GM12878 (cell line): ENCODE measurements around the gene DAGLA. TPM values are rescaled to one million over a fixed set of nuclear protein-coding genes. Genes with fewer than 3 reads are reported as not detected.

Source experiments
- ATAC-seq: fragments of 200-7000 bp; cut with Tn5 transposase; 3 replicates; pipeline ENCODE4 v1.9.1; 2020; ENCODE audit warnings: mild to moderate bottlenecking, moderate library complexity
- Bru-seq: library from RNA; stranded (reverse); fragments of 400-500 nt; gene quantifications from one replicate; lab custom pipeline; 2021; lab: Mats Ljungman, UMichigan
- BruChase-seq, 2 experiments: library from RNA; stranded (reverse); fragments of 400-500 nt; gene quantifications; one replicate each; lab custom pipeline; 2021; lab: Mats Ljungman, UMichigan
- BruUV-seq: library from RNA; stranded (reverse); fragments of 400-500 nt; replicated peaks from 2 replicates; lab custom pipeline; 2021; lab: Mats Ljungman, UMichigan
- CTCF ChIA-PET: fragments of 300-600 bp; sonication (Branson Sonifier 250); formaldehyde crosslinking; extraction: SDS; loops from one replicate; lab custom pipeline; 2021; ENCODE audit warnings: inconsistent platforms; lab: Yijun Ruan, JAX
- POLR2A ChIA-PET: fragments of 350-600 bp; formaldehyde crosslinking; extraction: SDS; loops from one replicate; lab custom pipeline; 2021; ENCODE audit warnings: inconsistent platforms; lab: Charles Lee
- RAD21 ChIA-PET: fragments of 300-600 bp; sonication (Branson Sonifier 250); formaldehyde crosslinking; loops from one replicate; lab custom pipeline; 2023; ENCODE audit warnings: antibody characterized with exemption; ENCODE audit not compliant: unreplicated experiment; lab: Charles Lee
- SMC1A ChIA-PET: fragments of 300-600 bp; sonication (Branson Sonifier 250); formaldehyde crosslinking; loops from one replicate; lab custom pipeline; 2023; ENCODE audit not compliant: unreplicated experiment, uncharacterized antibody; lab: Charles Lee
- DNase-seq: peaks from one replicate; pipeline ENCODE4 v3.0.0-alpha.2; 2011; ENCODE audit warnings: low read depth, low spot score
- FAIRE-seq: peaks from 3 replicates; lab custom pipeline; 2011; peaks lifted over from hg19 to GRCh38; lab: Jason Lieb, UNC
- H2AFZ ChIP-seq: 2 replicates; pipeline ENCODE4 v1.6.0; 2011; ENCODE audit warnings: low read depth, low read length, control low read depth; ENCODE audit not compliant: control insufficient read depth
- H3K27ac ChIP-seq: 2 replicates; pipeline ENCODE4 v1.5.1; 2011; ENCODE audit warnings: control low read depth; ENCODE audit not compliant: control insufficient read depth, insufficient read depth
- H3K27me3 ChIP-seq, 2 experiments: replicated peaks in 1 of 2; 2 replicates each; pipeline versions ENCODE4 v1.6.0 to v1.6.1; 2011; ENCODE audit warnings: low read length in 1 of 2; ENCODE audit not compliant: control insufficient read depth in 2 of 2, insufficient read depth in 2 of 2
- H3K36me3 ChIP-seq, 2 experiments: 2 replicates each; pipeline ENCODE4 v1.5.1; 2011; ENCODE audit warnings: low read length in 1 of 2; ENCODE audit not compliant: control insufficient read depth in 2 of 2, insufficient read depth in 2 of 2
- H3K4me1 ChIP-seq: 2 replicates; pipeline ENCODE4 v1.6.1; 2011; ENCODE audit warnings: mild to moderate bottlenecking, low read length, moderate library complexity, mixed read lengths; ENCODE audit not compliant: control insufficient read depth, insufficient read depth
- H3K4me2 ChIP-seq: 2 replicates; pipeline ENCODE4 v1.6.0; 2011; ENCODE audit warnings: control low read depth; ENCODE audit not compliant: control insufficient read depth, insufficient read depth
- H3K4me3 ChIP-seq: fragments of 200-600 bp; sonication (generic); 2 replicates; pipeline ENCODE4 v1.5.1; 2016
- H3K79me2 ChIP-seq: 2 replicates; pipeline ENCODE4 v1.6.0; 2011; ENCODE audit warnings: low read length; ENCODE audit not compliant: control insufficient read depth, insufficient read depth
- H3K9ac ChIP-seq: 2 replicates; pipeline ENCODE4 v1.8.0; 2011; ENCODE audit warnings: low read length, control low read depth, mixed read lengths; ENCODE audit not compliant: control insufficient read depth, insufficient read depth
- H3K9me3 ChIP-seq: replicated peaks from 3 replicates; pipeline ENCODE4 v1.5.1; 2011; ENCODE audit warnings: mild to moderate bottlenecking, low read length; ENCODE audit not compliant: control insufficient read depth, insufficient read depth
- H4K20me1 ChIP-seq: 2 replicates; pipeline ENCODE4 v1.6.0; 2011; ENCODE audit not compliant: control insufficient read depth, insufficient read depth
- BACH1 ChIP-seq: fragments of 450-650 bp; IDR thresholded peaks from 2 replicates; pipeline ENCODE4 v1.6.1; 2017; ENCODE audit warnings: mild to moderate bottlenecking, borderline replicate concordance
- CTCF ChIP-seq, 3 experiments: IDR thresholded peaks in 2 of 3; conservative IDR thresholded peaks in 1 of 3; 2 replicates each; pipeline ENCODE4 v1.5.1; 2011; ENCODE audit warnings: low read depth in 3 of 3, low read length in 3 of 3, mild to moderate bottlenecking in 3 of 3, control low read depth in 2 of 3, moderate library complexity in 2 of 3, inconsistent platforms in 1 of 3, mixed read lengths in 1 of 3; ENCODE audit not compliant: control insufficient read depth in 2 of 3, insufficient read depth in 1 of 3; ENCODE audit errors: extremely low read depth in 1 of 3
- EED ChIP-seq: sonication (generic); IDR thresholded peaks from 2 replicates; pipeline ENCODE4 v1.6.1; 2016; ENCODE audit warnings: antibody characterized with exemption, low read depth
- EGR1 ChIP-seq, 2 experiments: IDR thresholded peaks; 1 replicate in 1 of 2; 2 replicates in 1 of 2; pipeline ENCODE4 v1.6.1; 2011 to 2012; ENCODE audit warnings: low read depth in 2 of 2, low read length in 2 of 2, borderline replicate concordance in 1 of 2, mild to moderate bottlenecking in 1 of 2, moderate library complexity in 1 of 2
- GATAD2B ChIP-seq: fragments of 450-650 bp; conservative IDR thresholded peaks from 2 replicates; pipeline ENCODE4 v1.6.1; 2017; ENCODE audit warnings: low read depth, mild to moderate bottlenecking, moderate library complexity
- IKZF1 ChIP-seq: fragments of 450-650 bp; conservative IDR thresholded peaks from 2 replicates; pipeline ENCODE4 v1.6.1; 2017; ENCODE audit warnings: antibody characterized with exemption, mild to moderate bottlenecking
- KLF5 ChIP-seq: fragments of 450-650 bp; IDR thresholded peaks from 2 replicates; pipeline ENCODE4 v1.6.1; 2014; ENCODE audit warnings: mild to moderate bottlenecking; ENCODE audit not compliant: partially characterized antibody
- LARP7 ChIP-seq: fragments of 450-650 bp; IDR thresholded peaks from 2 replicates; pipeline ENCODE4 v1.6.1; 2017; ENCODE audit warnings: mild to moderate bottlenecking
- MXI1 ChIP-seq: fragments of 150-350 bp; IDR thresholded peaks from 2 replicates; pipeline ENCODE4 v1.6.1; 2011; ENCODE audit warnings: low read depth, mild to moderate bottlenecking, inconsistent platforms, low read length, improper control_type of control experiment
- NBN ChIP-seq: fragments of 450-650 bp; IDR thresholded peaks from 2 replicates; pipeline ENCODE4 v1.6.1; 2016
- RAD21 ChIP-seq: IDR thresholded peaks from 2 replicates; pipeline ENCODE4 v1.6.1; 2011; ENCODE audit warnings: mild to moderate bottlenecking, low read depth, low read length, moderate library complexity; ENCODE audit not compliant: insufficient read depth
- RB1 ChIP-seq: fragments of 450-650 bp; formaldehyde crosslinking; IDR thresholded peaks from 2 replicates; pipeline ENCODE4 v1.6.1; 2017; ENCODE audit warnings: mild to moderate bottlenecking, borderline replicate concordance
- RBBP5 ChIP-seq: fragments of 200-600 bp; sonication (generic); conservative IDR thresholded peaks from 2 replicates; pipeline ENCODE4 v1.6.1; 2016
- TBL1XR1 ChIP-seq: IDR thresholded peaks from 2 replicates; pipeline ENCODE4 v1.6.1; 2012; ENCODE audit warnings: low read depth, low read length, improper control_type of control experiment
- YY1 ChIP-seq: IDR thresholded peaks from 2 replicates; pipeline ENCODE4 v1.6.1; 2011; ENCODE audit warnings: low read depth, mild to moderate bottlenecking, low read length
- ZNF207 ChIP-seq: fragments of 450-650 bp; IDR thresholded peaks from 2 replicates; pipeline ENCODE4 v1.6.1; 2014; ENCODE audit warnings: antibody characterized with exemption, mild to moderate bottlenecking, borderline replicate concordance
- ZNF217 ChIP-seq: fragments of 450-650 bp; IDR thresholded peaks from 2 replicates; pipeline ENCODE4 v1.6.1; 2017; ENCODE audit warnings: antibody characterized with exemption, mild to moderate bottlenecking
- ZNF24 ChIP-seq: fragments of 450-650 bp; IDR thresholded peaks from 2 replicates; pipeline ENCODE4 v1.6.1; 2017; ENCODE audit warnings: antibody characterized with exemption, mild to moderate bottlenecking
- WGBS: methylation state at CpG from one replicate; pipeline ENCODE4 v1.1.6; 2016; ENCODE audit warnings: low lambda C conversion rate; ENCODE audit not compliant: insufficient replicate concordance, insufficient coverage; ENCODE audit errors: missing lambda C conversion rate; 5-methylcytosine and 5-hydroxymethylcytosine counted together
- in situ Hi-C: fragments of 300-500 bp; cut with MboI; formaldehyde crosslinking; loops from 9 replicates; pipeline ENCODE4 v1.14.3; 2018; ENCODE audit warnings: mixed read lengths
- intact Hi-C: fragments of 100-400 bp; cut with micrococcal nuclease; formaldehyde crosslinking; loops from one replicate; pipeline ENCODE4 v1.14.2; 2022; ENCODE audit not compliant: unreplicated experiment
- long read RNA-seq, 2 experiments: library from polyadenylated mRNA; unstranded; transcript quantifications; one replicate each; pipeline ENCODE4 v2.0.0, GENCODE V29; 2019 to 2020
- polyA minus RNA-seq, 3 experiments: library from RNA; depleted of rRNA, polyadenylated mRNA; stranded (reverse); fragments of >200 nt; gene quantifications; 2 replicates each; pipeline ENCODE4 v1.2.3, GENCODE V29; 2011
- polyA plus RNA-seq, 11 experiments: library from polyadenylated mRNA; depleted of rRNA in 4 of 11; unstranded in 6 of 11; stranded (reverse) in 5 of 11; fragments of >200 nt; fragmentation: Nextera tagmentation in 4 of 11; fragmentation: Illumina TruSeq in 1 of 11; extraction: Ambion mirVana in 4 of 11; extraction: Trizol in 1 of 11; gene quantifications; 1 replicate in 1 of 11; 2 replicates in 10 of 11; pipeline versions ENCODE4 v1.2.1 to v1.2.3, GENCODE V29; 2011 to 2016; ENCODE audit warnings: inconsistent platforms in 2 of 11, missing spikeins in 2 of 11, low read depth in 1 of 11
- total RNA-seq, 4 experiments: library from RNA; depleted of rRNA in 3 of 4; stranded (reverse); fragments of >200 nt in 3 of 4; fragmentation: Illumina TruSeq in 1 of 4; extraction: Trizol in 1 of 4; gene quantifications; 2 replicates each; pipeline versions ENCODE4 v1.2.1 to v1.2.3, GENCODE V29; 2013 to 2021

DAGLA gene
- total RNA-seq (2013; cell fraction: nucleolus; rRNA removed) = 0.10 TPM in 2 replicates
- total RNA-seq (2014; rRNA removed) (not detected in 2 replicates), total RNA-seq (2014; rRNA removed; fragmentation: Illumina TruSeq; extraction: Trizol) (not detected in 2 replicates), total RNA-seq (2021) (0.05 TPM in 1 of 2 replicates, not detected in the other), polyA plus RNA-seq (2011; rRNA removed) (not detected in 2 replicates), polyA plus RNA-seq (2014; fragmentation: Illumina TruSeq; extraction: Trizol) (not detected in 2 replicates), polyA plus RNA-seq (2014; fragmentation: Nextera tagmentation; extraction: Ambion mirVana) (not detected), polyA plus RNA-seq (2014; rRNA removed) (not detected in 2 replicates), polyA plus RNA-seq (2016; fragmentation: Nextera tagmentation; extraction: Ambion mirVana) (not detected), polyA minus RNA-seq (2011; rRNA and poly(A)+ RNA removed) (0.05 TPM in 1 of 2 replicates, not detected in the other), Bru-seq, nascent RNA (percentile 15 among the genes with signal in this experiment), BruChase-seq, experiment 1, labeled RNA remaining after a 6-hour chase (percentile 12 among the genes with signal in this experiment), BruChase-seq, experiment 2, labeled RNA remaining after a 2-hour chase (percentile 12 among the genes with signal in this experiment)
- polyA plus RNA-seq (2011; ENCODE audit: low read depth) = not detected
- polyA plus RNA-seq (2011; cell fraction: cytosol; rRNA removed) = 0.02 TPM in 1 of 2 replicates, not detected in the other
- 0.10 and 0.13 TPM in 2 replicates for polyA plus RNA-seq (2011; cell fraction: nucleus; rRNA removed)
- 0.03 TPM in 1 of 2 replicates, not detected in the other for polyA plus RNA-seq (2012)
- not detected in 2 replicates for polyA minus RNA-seq (2011; cell fraction: cytosol; rRNA and poly(A)+ RNA removed)
- polyA minus RNA-seq (2011; cell fraction: nucleus; rRNA and poly(A)+ RNA removed) = under 0.01 and 0.10 TPM in 2 replicates
- long read RNA-seq, experiment 1 = 0 reads
- long read RNA-seq, experiment 2 = 0 reads

GRCh38 chr11:61679893-61680621 is at the start of gene DAGLA:
DAGLA (plus strand) TSS chr11:61680391; CDS start chr11:61720156, 39,765 bp downstream.
- no peaks in the 10 kb centered on the region for H3K4me1 ChIP-seq
- H3K36me3 ChIP-seq = no peaks in the 10 kb centered on the region
- in situ Hi-C loops = no loop called here
- POLR2A ChIA-PET = no interaction called here
- no peak within 1 kb of the TSS for H3K27ac ChIP-seq
- H3K9ac ChIP-seq = no peak within 1 kb of the TSS
- no peak within 1 kb of the TSS for H3K4me3 ChIP-seq
- no peak within 1 kb of the TSS; the same call in 1 of the 2 replicates for H2AFZ ChIP-seq
- 8% methylated on average over 40 of the region's 84 CpGs for WGBS
- BruUV-seq = no TSS peak
- SMC1A ChIA-PET = interaction anchor here (1.3 kb wide), 1 partner anchor 53 kb away, joined by 4 read pairs; no protein-coding TSS in a partner anchor
- CTCF ChIA-PET = interaction anchor here (1.1 to 1.9 kb wide), 2 partner anchors 30 to 53 kb away, joined by 3 to 10 read pairs (median 9); no protein-coding TSS in a partner anchor
- FAIRE-seq (peak; percentile 23), DNase-seq (no peak), ATAC-seq (peak; percentile 91)
- peaks cover 6 to 11% of the 10 kb centered on the region in 2 experiments for H3K27me3 ChIP-seq
- H3K79me2 ChIP-seq = no peaks in the 10 kb centered on the region
- intact Hi-C loops = loop anchor here (2.0 kb wide), 1 partner anchor 53 kb away; no protein-coding TSS in a partner anchor
- RAD21 ChIA-PET = interaction anchor here (1.0 to 1.8 kb wide), 3 partner anchors 49 to 53 kb away, joined by 3 to 6 read pairs (median 5); no protein-coding TSS in a partner anchor
- no peaks in the 10 kb centered on the region for H4K20me1 ChIP-seq
- no peaks in the 10 kb centered on the region for H3K9me3 ChIP-seq
- peak within 1 kb of the TSS; percentile 55; the same call in 1 of the 2 replicates for H3K4me2 ChIP-seq
- TF ChIP-seq IKZF1 (peak; percentile 78), NBN (no peak), RAD21 (peak; percentile 52), KLF5 (peak; percentile 34), MXI1 (peak; percentile 84), ZNF217 (peak; percentile 98), ZNF24 (peak; percentile 76; the same call in 1 of the 2 replicates), GATAD2B (peak; percentile 88), CTCF (IDR thresholded peaks at IDR 0.05 in 2 of 3, conservative IDR thresholded peaks at IDR 0.05 in 1 of 3; ENCODE audit: control insufficient read depth in 2 of 3, extremely low read depth in 1 of 3, insufficient read depth in 1 of 3, low read depth in 3 of 3, low read length in 3 of 3) (peak; percentile 79 to 95 (median 85)), RB1 (0 out of 2 replicates have a peak, but pooled peaks have one; percentile 53), RBBP5 (no peak), TBL1XR1 (peak; percentile 75; the same call in 1 of the 2 replicates), BACH1 (peak; percentile 94), LARP7 (peak; percentile 74), EGR1 (IDR thresholded peaks at IDR 0.05; ENCODE audit: borderline replicate concordance in 1 of 2, low read depth in 2 of 2, low read length in 2 of 2) (peak in 1 of 2 experiments; percentile 95; a peak in 1 of 3 replicates), ZNF207 (peak; percentile 54; the same call in 1 of the 2 replicates), EED (0 out of 2 replicates have a peak, but pooled peaks have one; percentile 13), YY1 (0 out of 2 replicates have a peak, but pooled peaks have one; percentile 58)
